ENCODE measurements around the gene FZD1. TPM values are rescaled to one million over a fixed set of nuclear protein-coding genes. Genes with fewer than 3 reads are reported as not detected.

The FZD1 gene
- total and polyA plus RNA-seq, 2 of the 8 experiments (the other 6 are each of a cell fraction or from before 2014, with no cell fraction given): 0.62 to 0.91 TPM

DNA sequence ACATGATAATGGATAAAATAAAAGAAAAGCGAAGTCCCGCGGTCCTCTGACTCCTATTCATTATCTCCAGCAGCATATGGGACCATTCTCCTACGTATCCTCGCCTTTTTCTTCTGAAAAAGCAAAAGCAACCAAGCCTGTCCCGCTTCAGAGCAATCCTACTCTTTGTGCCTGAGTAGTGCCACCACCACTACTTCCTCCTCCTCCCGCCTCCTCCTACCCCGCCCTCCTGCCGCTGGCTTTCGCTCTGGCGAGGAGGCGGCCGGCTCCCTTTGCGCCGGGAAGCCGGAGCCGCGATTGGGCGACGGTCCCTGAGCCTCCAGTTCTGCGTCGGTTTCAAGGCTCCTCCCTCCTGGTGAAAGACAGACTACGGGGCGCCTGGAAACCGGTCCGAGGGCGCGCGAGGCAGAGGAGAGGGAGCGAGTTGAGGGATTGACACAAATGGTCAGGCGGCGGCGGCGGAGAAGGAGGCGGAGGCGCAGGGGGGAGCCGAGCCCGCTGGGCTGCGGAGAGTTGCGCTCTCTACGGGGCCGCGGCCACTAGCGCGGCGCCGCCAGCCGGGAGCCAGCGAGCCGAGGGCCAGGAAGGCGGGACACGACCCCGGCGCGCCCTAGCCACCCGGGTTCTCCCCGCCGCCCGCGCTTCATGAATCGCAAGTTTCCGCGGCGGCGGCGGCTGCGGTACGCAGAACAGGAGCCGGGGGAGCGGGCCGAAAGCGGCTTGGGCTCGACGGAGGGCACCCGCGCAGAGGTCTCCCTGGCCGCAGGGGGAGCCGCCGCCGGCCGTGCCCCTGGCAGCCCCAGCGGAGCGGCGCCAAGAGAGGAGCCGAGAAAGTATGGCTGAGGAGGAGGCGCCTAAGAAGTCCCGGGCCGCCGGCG, at the start of gene FZD1 (continued):
- TF ChIP-seq NANOG (IDR thresholded peaks at IDR 0.05; ENCODE audit: insufficient read depth, low read depth, low read length, poor library complexity, severe bottlenecking) (no peak), YY1 (IDR thresholded peaks at IDR 0.05; ENCODE audit: low read depth, low read length) (peak; percentile 76), EZH2 (IDR thresholded peaks at IDR 0.05; ENCODE audit: low read depth, low read length, severe bottlenecking) (no peak), RNF2 (IDR thresholded peaks at IDR 0.05; ENCODE audit: borderline replicate concordance, low read depth, low read length, missing control alignments, poor library complexity, severe bottlenecking) (no peak), HDAC6 (IDR thresholded peaks at IDR 0.05; ENCODE audit: low read depth, low read length) (no peak), ZNF274 (IDR thresholded peaks at IDR 0.05; ENCODE audit: borderline replicate concordance, extremely low read depth, low read length) (no peak)
- TF ChIP-seq, protein P1, sequence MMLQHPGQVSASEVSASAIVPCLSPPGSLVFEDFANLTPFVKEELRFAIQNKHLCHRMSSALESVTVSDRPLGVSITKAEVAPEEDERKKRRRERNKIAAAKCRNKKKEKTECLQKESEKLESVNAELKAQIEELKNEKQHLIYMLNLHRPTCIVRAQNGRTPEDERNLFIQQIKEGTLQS (IDR thresholded peaks at IDR 0.05; ENCODE audit: insufficient read depth, low read depth, low read length): no peak
- TF ChIP-seq, protein P2, sequence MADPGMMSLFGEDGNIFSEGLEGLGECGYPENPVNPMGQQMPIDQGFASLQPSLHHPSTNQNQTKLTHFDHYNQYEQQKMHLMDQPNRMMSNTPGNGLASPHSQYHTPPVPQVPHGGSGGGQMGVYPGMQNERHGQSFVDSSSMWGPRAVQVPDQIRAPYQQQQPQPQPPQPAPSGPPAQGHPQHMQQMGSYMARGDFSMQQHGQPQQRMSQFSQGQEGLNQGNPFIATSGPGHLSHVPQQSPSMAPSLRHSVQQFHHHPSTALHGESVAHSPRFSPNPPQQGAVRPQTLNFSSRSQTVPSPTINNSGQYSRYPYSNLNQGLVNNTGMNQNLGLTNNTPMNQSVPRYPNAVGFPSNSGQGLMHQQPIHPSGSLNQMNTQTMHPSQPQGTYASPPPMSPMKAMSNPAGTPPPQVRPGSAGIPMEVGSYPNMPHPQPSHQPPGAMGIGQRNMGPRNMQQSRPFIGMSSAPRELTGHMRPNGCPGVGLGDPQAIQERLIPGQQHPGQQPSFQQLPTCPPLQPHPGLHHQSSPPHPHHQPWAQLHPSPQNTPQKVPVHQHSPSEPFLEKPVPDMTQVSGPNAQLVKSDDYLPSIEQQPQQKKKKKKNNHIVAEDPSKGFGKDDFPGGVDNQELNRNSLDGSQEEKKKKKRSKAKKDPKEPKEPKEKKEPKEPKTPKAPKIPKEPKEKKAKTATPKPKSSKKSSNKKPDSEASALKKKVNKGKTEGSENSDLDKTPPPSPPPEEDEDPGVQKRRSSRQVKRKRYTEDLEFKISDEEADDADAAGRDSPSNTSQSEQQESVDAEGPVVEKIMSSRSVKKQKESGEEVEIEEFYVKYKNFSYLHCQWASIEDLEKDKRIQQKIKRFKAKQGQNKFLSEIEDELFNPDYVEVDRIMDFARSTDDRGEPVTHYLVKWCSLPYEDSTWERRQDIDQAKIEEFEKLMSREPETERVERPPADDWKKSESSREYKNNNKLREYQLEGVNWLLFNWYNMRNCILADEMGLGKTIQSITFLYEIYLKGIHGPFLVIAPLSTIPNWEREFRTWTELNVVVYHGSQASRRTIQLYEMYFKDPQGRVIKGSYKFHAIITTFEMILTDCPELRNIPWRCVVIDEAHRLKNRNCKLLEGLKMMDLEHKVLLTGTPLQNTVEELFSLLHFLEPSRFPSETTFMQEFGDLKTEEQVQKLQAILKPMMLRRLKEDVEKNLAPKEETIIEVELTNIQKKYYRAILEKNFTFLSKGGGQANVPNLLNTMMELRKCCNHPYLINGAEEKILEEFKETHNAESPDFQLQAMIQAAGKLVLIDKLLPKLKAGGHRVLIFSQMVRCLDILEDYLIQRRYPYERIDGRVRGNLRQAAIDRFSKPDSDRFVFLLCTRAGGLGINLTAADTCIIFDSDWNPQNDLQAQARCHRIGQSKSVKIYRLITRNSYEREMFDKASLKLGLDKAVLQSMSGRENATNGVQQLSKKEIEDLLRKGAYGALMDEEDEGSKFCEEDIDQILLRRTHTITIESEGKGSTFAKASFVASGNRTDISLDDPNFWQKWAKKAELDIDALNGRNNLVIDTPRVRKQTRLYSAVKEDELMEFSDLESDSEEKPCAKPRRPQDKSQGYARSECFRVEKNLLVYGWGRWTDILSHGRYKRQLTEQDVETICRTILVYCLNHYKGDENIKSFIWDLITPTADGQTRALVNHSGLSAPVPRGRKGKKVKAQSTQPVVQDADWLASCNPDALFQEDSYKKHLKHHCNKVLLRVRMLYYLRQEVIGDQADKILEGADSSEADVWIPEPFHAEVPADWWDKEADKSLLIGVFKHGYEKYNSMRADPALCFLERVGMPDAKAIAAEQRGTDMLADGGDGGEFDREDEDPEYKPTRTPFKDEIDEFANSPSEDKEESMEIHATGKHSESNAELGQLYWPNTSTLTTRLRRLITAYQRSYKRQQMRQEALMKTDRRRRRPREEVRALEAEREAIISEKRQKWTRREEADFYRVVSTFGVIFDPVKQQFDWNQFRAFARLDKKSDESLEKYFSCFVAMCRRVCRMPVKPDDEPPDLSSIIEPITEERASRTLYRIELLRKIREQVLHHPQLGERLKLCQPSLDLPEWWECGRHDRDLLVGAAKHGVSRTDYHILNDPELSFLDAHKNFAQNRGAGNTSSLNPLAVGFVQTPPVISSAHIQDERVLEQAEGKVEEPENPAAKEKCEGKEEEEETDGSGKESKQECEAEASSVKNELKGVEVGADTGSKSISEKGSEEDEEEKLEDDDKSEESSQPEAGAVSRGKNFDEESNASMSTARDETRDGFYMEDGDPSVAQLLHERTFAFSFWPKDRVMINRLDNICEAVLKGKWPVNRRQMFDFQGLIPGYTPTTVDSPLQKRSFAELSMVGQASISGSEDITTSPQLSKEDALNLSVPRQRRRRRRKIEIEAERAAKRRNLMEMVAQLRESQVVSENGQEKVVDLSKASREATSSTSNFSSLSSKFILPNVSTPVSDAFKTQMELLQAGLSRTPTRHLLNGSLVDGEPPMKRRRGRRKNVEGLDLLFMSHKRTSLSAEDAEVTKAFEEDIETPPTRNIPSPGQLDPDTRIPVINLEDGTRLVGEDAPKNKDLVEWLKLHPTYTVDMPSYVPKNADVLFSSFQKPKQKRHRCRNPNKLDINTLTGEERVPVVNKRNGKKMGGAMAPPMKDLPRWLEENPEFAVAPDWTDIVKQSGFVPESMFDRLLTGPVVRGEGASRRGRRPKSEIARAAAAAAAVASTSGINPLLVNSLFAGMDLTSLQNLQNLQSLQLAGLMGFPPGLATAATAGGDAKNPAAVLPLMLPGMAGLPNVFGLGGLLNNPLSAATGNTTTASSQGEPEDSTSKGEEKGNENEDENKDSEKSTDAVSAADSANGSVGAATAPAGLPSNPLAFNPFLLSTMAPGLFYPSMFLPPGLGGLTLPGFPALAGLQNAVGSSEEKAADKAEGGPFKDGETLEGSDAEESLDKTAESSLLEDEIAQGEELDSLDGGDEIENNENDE (IDR thresholded peaks at IDR 0.05; ENCODE audit: insufficient replicate concordance, low read length): no peak
